Measurements from ENCODE around the gene FARS2. TPM values are rescaled to one million over a fixed set of nuclear protein-coding genes. Genes with fewer than 3 reads are reported as not detected.
A peak's percentile ranks its signal among the peaks of the same experiment; 100 is the strongest.

FARS2 gene
- total RNA-seq, 1 donor from 2014 or later, result 11.8 TPM

GRCh38 chr6:5422321-5422915 is 161.1 kb downstream of the FARS2 start:
- H3K27me3 Mint-ChIP-seq (ENCODE audit: low read depth), result no peaks in the 10 kb centered on the region
- peaks cover 4% of the 10 kb centered on the region for H3K36me3 Mint-ChIP-seq (ENCODE audit: low read depth)
- TF ChIP-seq CTCF (IDR thresholded peaks at IDR 0.05), result peak; percentile 81
- H3K9me3 Mint-ChIP-seq (ENCODE audit: low read depth), result peaks cover 5% of the 10 kb centered on the region
- no peaks in the 10 kb centered on the region for H3K4me1 Mint-ChIP-seq (ENCODE audit: low read depth)
- H3K27ac Mint-ChIP-seq (ENCODE audit: unreplicated experiment), result no peak overlapping the region
- H3K4me3 Mint-ChIP-seq (ENCODE audit: unreplicated experiment), result no peak overlapping the region
- DNase-seq (ENCODE audit: low spot score), result no peak

- no peaks in the 10 kb centered on the region for H3K27me3 Mint-ChIP-seq (ENCODE audit: low read depth)
- no peak for TF ChIP-seq CTCF (IDR thresholded peaks at IDR 0.05)
- no peaks in the 10 kb centered on the region for H3K4me1 Mint-ChIP-seq (ENCODE audit: low read depth)
These were observed 161.9 kb downstream of the FARS2 start for GRCh38 chr6:5423251-5423650.

GRCh38 chr6:5424726-5425125 is 163.4 kb downstream of the FARS2 start:
- Mint-ChIP-seq H3K36me3 (ENCODE audit: low read depth) (no peaks in the 10 kb centered on the region), H3K27me3 (ENCODE audit: low read depth) (no peaks in the 10 kb centered on the region), H3K4me3 (ENCODE audit: unreplicated experiment) (no peak overlapping the region), H3K9me3 (ENCODE audit: low read depth) (no peaks in the 10 kb centered on the region), H3K27ac (ENCODE audit: unreplicated experiment) (no peak overlapping the region), H3K4me1 (ENCODE audit: low read depth) (no peaks in the 10 kb centered on the region)
- no peak for DNase-seq (ENCODE audit: low spot score)
- no peak for TF ChIP-seq CTCF (IDR thresholded peaks at IDR 0.05)

More at GRCh38 chr6:5423251-5423650, 161.9 kb downstream of the FARS2 start:
- no peak for DNase-seq (ENCODE audit: low spot score)
- Mint-ChIP-seq H3K36me3 (ENCODE audit: low read depth) (no peaks in the 10 kb centered on the region), H3K27ac (ENCODE audit: unreplicated experiment) (no peak overlapping the region), H3K9me3 (ENCODE audit: low read depth) (no peaks in the 10 kb centered on the region), H3K4me3 (ENCODE audit: unreplicated experiment) (no peak overlapping the region)

- no peak for TF ChIP-seq CTCF (IDR thresholded peaks at IDR 0.05)
- H3K4me1 Mint-ChIP-seq (ENCODE audit: low read depth), result no peaks in the 10 kb centered on the region
- no peak overlapping the region for H3K27ac Mint-ChIP-seq (ENCODE audit: unreplicated experiment)
- DNase-seq (ENCODE audit: low spot score), result no peak
- no peaks in the 10 kb centered on the region for H3K9me3 Mint-ChIP-seq (ENCODE audit: low read depth)
- H3K4me3 Mint-ChIP-seq (ENCODE audit: unreplicated experiment), result no peak overlapping the region
- no peaks in the 10 kb centered on the region for H3K36me3 Mint-ChIP-seq (ENCODE audit: low read depth)
- no peaks in the 10 kb centered on the region for H3K27me3 Mint-ChIP-seq (ENCODE audit: low read depth)
These were observed 164.0 kb downstream of the FARS2 start for GRCh38 chr6:5425267-5425666.

GRCh38 chr6:5425797-5426196 is 164.5 kb downstream of the FARS2 start:
- H3K4me3 Mint-ChIP-seq (ENCODE audit: unreplicated experiment), result no peak overlapping the region

More at GRCh38 chr6:5425797-5426196, 164.5 kb downstream of the FARS2 start:
- no peak for DNase-seq (ENCODE audit: low spot score)
- no peaks in the 10 kb centered on the region for H3K4me1 Mint-ChIP-seq (ENCODE audit: low read depth)
- no peak overlapping the region for H3K27ac Mint-ChIP-seq (ENCODE audit: unreplicated experiment)
- no peak for TF ChIP-seq CTCF (IDR thresholded peaks at IDR 0.05)
- H3K27me3 Mint-ChIP-seq (ENCODE audit: low read depth), result no peaks in the 10 kb centered on the region
- H3K9me3 Mint-ChIP-seq (ENCODE audit: low read depth), result no peaks in the 10 kb centered on the region
- no peaks in the 10 kb centered on the region for H3K36me3 Mint-ChIP-seq (ENCODE audit: low read depth)

Measured in chondrocyte (in vitro differentiated cells).